ENCODE data around the gene POU6F2. TPM values are rescaled to one million over a fixed set of nuclear protein-coding genes. Genes with fewer than 3 reads are reported as not detected.

POU6F2 gene
- total RNA-seq, 1 experiment from 2014 or later, result not detected

GRCh38 chr7:39259391-39260003 is 281.8 kb downstream of the POU6F2 start:
- Histone ChIP-seq H3K9ac (ENCODE audit: low read length) (no peak overlapping the region), H3K4me3 (ENCODE audit: low read length) (no peak overlapping the region), H3K27me3 (ENCODE audit: low read length) (peaks cover 78% of the 10 kb centered on the region), H3K79me2 (ENCODE audit: low read length) (no peaks in the 10 kb centered on the region), H3K4me1 (ENCODE audit: insufficient read depth, low read length) (no peaks in the 10 kb centered on the region), H3K27ac (ENCODE audit: low read length) (no peak overlapping the region), H2AFZ (ENCODE audit: low read length) (no peak overlapping the region), H3K9me3 (ENCODE audit: low read length) (no peaks in the 10 kb centered on the region), H3F3A (ENCODE audit: low read length, unreplicated experiment) (no peaks in the 10 kb centered on the region), H3K9me2 (replicated peaks; ENCODE audit: low read length) (no peaks in the 10 kb centered on the region), H3K4me2 (ENCODE audit: low read length) (no peak overlapping the region), H3K36me3 (ENCODE audit: low read depth, low read length) (no peaks in the 10 kb centered on the region), H4K20me1 (ENCODE audit: low read length) (no peaks in the 10 kb centered on the region)
- ChIA-PET POLR2A (ENCODE audit: unreplicated experiment) (no interaction called here), CTCF (no interaction called here)
- DNase-seq (no peak), ATAC-seq (no peak)
- BruUV-seq (replicated peaks), result no TSS peak
- TF ChIP-seq CTCF (conservative IDR thresholded peaks at IDR 0.05; ENCODE audit: low read depth, low read length) (no peak), EZH2 (IDR thresholded peaks at IDR 0.05; ENCODE audit: low read length, unreplicated experiment) (no peak), EZH2phosphoT487 (IDR thresholded peaks at IDR 0.05; ENCODE audit: borderline replicate concordance, low read length) (no peak)
- intact Hi-C loops (cut with micrococcal nuclease), result no loop called here

- Histone ChIP-seq H3F3A (ENCODE audit: low read length, unreplicated experiment) (no peaks in the 10 kb centered on the region), H3K9ac (ENCODE audit: low read length) (no peak overlapping the region), H3K4me3 (ENCODE audit: low read length) (no peak overlapping the region), H3K4me1 (ENCODE audit: insufficient read depth, low read length) (no peaks in the 10 kb centered on the region), H4K20me1 (ENCODE audit: low read length) (no peaks in the 10 kb centered on the region), H3K27me3 (ENCODE audit: low read length) (peaks cover 75% of the 10 kb centered on the region), H3K9me2 (replicated peaks; ENCODE audit: low read length) (no peaks in the 10 kb centered on the region), H3K4me2 (ENCODE audit: low read length) (no peak overlapping the region), H3K79me2 (ENCODE audit: low read length) (no peaks in the 10 kb centered on the region), H3K36me3 (ENCODE audit: low read depth, low read length) (no peaks in the 10 kb centered on the region), H3K9me3 (ENCODE audit: low read length) (no peaks in the 10 kb centered on the region), H3K27ac (ENCODE audit: low read length) (no peak overlapping the region), H2AFZ (ENCODE audit: low read length) (no peak overlapping the region)
- TF ChIP-seq EZH2 (IDR thresholded peaks at IDR 0.05; ENCODE audit: low read length, unreplicated experiment), result no peak
- TF ChIP-seq CTCF (conservative IDR thresholded peaks at IDR 0.05; ENCODE audit: low read depth, low read length), result no peak
- no peak for TF ChIP-seq EZH2phosphoT487 (IDR thresholded peaks at IDR 0.05; ENCODE audit: borderline replicate concordance, low read length)
- intact Hi-C loops (cut with micrococcal nuclease), result no loop called here
- DNase-seq (no peak), ATAC-seq (no peak)
- no TSS peak for BruUV-seq (replicated peaks)
- ChIA-PET POLR2A (ENCODE audit: unreplicated experiment) (no interaction called here), CTCF (no interaction called here)
Observed at GRCh38 chr7:39260279-39260844, 282.7 kb downstream of the POU6F2 start.

- POLR2A ChIA-PET (ENCODE audit: unreplicated experiment), result no interaction called here
- no peaks in the 10 kb centered on the region for H3K4me1 ChIP-seq (ENCODE audit: insufficient read depth, low read length)
- BruUV-seq (replicated peaks), result no TSS peak
- H3K9me2 ChIP-seq (replicated peaks; ENCODE audit: low read length), result no peaks in the 10 kb centered on the region
- H4K20me1 ChIP-seq (ENCODE audit: low read length), result no peaks in the 10 kb centered on the region
- H3K27ac ChIP-seq (ENCODE audit: low read length), result no peak overlapping the region
- peaks cover 71% of the 10 kb centered on the region for H3K27me3 ChIP-seq (ENCODE audit: low read length)
- no peak overlapping the region for H2AFZ ChIP-seq (ENCODE audit: low read length)
- TF ChIP-seq EZH2phosphoT487 (IDR thresholded peaks at IDR 0.05; ENCODE audit: borderline replicate concordance, low read length) (no peak), EZH2 (IDR thresholded peaks at IDR 0.05; ENCODE audit: low read length, unreplicated experiment) (no peak), CTCF (conservative IDR thresholded peaks at IDR 0.05; ENCODE audit: low read depth, low read length) (no peak)
- CTCF ChIA-PET, result no interaction called here
- H3K79me2 ChIP-seq (ENCODE audit: low read length), result no peaks in the 10 kb centered on the region
- no peak overlapping the region for H3K4me2 ChIP-seq (ENCODE audit: low read length)
- no peaks in the 10 kb centered on the region for H3F3A ChIP-seq (ENCODE audit: low read length, unreplicated experiment)
- ATAC-seq (no peak), DNase-seq (no peak)
- no peaks in the 10 kb centered on the region for H3K9me3 ChIP-seq (ENCODE audit: low read length)
- no peak overlapping the region for H3K4me3 ChIP-seq (ENCODE audit: low read length)
- no peaks in the 10 kb centered on the region for H3K36me3 ChIP-seq (ENCODE audit: low read depth, low read length)
- intact Hi-C loops (cut with micrococcal nuclease), result no loop called here
- no peak overlapping the region for H3K9ac ChIP-seq (ENCODE audit: low read length)
Observed at GRCh38 chr7:39261771-39262170, 284.1 kb downstream of the POU6F2 start.

Measured in PC-3 (cell line).